ENCODE results near the gene MYH15. TPM values are rescaled to one million over a fixed set of nuclear protein-coding genes. Genes with fewer than 3 reads are reported as not detected.

The MYH15 gene
- polyA plus RNA-seq, 1 experiment = 0.68 TPM

GRCh38 chr3:108552267-108553159 lies 42.1 kb upstream of the MYH15 start:
- ChIA-PET CTCF (interaction anchor here (0.5 to 5.1 kb wide), 45 partner anchors 9 to 1316 kb away, joined by 3 to 193 read pairs (median 5); partner anchors contain the start of genes CIP2A and DZIP3), POLR2A (no interaction called here)
- H3K9me3 ChIP-seq (ENCODE audit: control insufficient read depth, insufficient read depth, low read length) = no peaks in the 10 kb centered on the region
- peak; percentile 4 for DNase-seq (ENCODE audit: low read depth, low spot score)
- TF ChIP-seq CTCF (IDR thresholded peaks at IDR 0.05; ENCODE audit: low read depth, low read length) = peak; percentile 53
- no peak overlapping the region for H3K27ac ChIP-seq (ENCODE audit: low read depth, low read length)
- H3K27me3 ChIP-seq (ENCODE audit: control insufficient read depth, insufficient read depth, low read length) = no peaks in the 10 kb centered on the region
- H3K4me3 ChIP-seq (ENCODE audit: low read depth, low read length) = no peak overlapping the region

- TF ChIP-seq CTCF (IDR thresholded peaks at IDR 0.05; ENCODE audit: low read depth, low read length) = no peak
- no peak for DNase-seq (ENCODE audit: low read depth, low spot score)
- POLR2A ChIA-PET = no interaction called here
- Histone ChIP-seq H3K27ac (ENCODE audit: low read depth, low read length) (no peak overlapping the region), H3K27me3 (ENCODE audit: control insufficient read depth, insufficient read depth, low read length) (no peaks in the 10 kb centered on the region), H3K9me3 (ENCODE audit: control insufficient read depth, insufficient read depth, low read length) (no peaks in the 10 kb centered on the region), H3K4me3 (ENCODE audit: low read depth, low read length) (no peak overlapping the region)
- CTCF ChIA-PET = no interaction called here
Observed at GRCh38 chr3:108548886-108549285, 38.5 kb upstream of the MYH15 start.

DNA sequence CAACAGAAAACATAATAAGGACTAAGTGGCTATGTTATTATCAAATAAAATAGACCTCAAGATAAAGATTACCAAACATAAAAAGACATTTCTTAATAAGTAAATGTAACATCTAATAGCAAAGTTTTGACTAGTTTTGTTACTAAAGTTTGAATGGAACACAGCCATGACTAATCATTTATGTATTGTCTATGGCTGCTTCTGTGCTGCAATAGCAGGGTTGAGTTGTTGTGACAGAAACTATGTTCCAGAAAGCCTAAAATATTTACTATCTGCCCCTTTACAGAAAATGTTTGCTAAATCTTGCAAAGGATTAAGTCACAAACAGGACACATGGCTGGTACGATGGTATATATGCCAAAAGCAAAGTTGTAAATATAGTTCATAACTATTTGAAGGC lies 37.9 kb upstream of the MYH15 start:
- POLR2A ChIA-PET = no interaction called here
- no peak overlapping the region for H3K27ac ChIP-seq (ENCODE audit: low read depth, low read length)
- no peak for DNase-seq (ENCODE audit: low read depth, low spot score)
- no peaks in the 10 kb centered on the region for H3K9me3 ChIP-seq (ENCODE audit: control insufficient read depth, insufficient read depth, low read length)
- no peak for TF ChIP-seq CTCF (IDR thresholded peaks at IDR 0.05; ENCODE audit: low read depth, low read length)
- no peaks in the 10 kb centered on the region for H3K27me3 ChIP-seq (ENCODE audit: control insufficient read depth, insufficient read depth, low read length)
- CTCF ChIA-PET = no interaction called here
- no peak overlapping the region for H3K4me3 ChIP-seq (ENCODE audit: low read depth, low read length)

GRCh38 chr3:108546692-108547091 lies 36.3 kb upstream of the MYH15 start:
- CTCF ChIA-PET = interaction anchor here (0.5 to 1.9 kb wide), 5 partner anchors 8 to 1021 kb away, joined by 3 to 8 read pairs (median 3); no protein-coding TSS in a partner anchor
- POLR2A ChIA-PET = no interaction called here
- TF ChIP-seq CTCF (IDR thresholded peaks at IDR 0.05; ENCODE audit: low read depth, low read length) = no peak
- no peak overlapping the region for H3K27ac ChIP-seq (ENCODE audit: low read depth, low read length)
- no peak for DNase-seq (ENCODE audit: low read depth, low spot score)
- H3K9me3 ChIP-seq (ENCODE audit: control insufficient read depth, insufficient read depth, low read length) = no peaks in the 10 kb centered on the region
- no peak overlapping the region for H3K4me3 ChIP-seq (ENCODE audit: low read depth, low read length)
- no peaks in the 10 kb centered on the region for H3K27me3 ChIP-seq (ENCODE audit: control insufficient read depth, insufficient read depth, low read length)

DNA sequence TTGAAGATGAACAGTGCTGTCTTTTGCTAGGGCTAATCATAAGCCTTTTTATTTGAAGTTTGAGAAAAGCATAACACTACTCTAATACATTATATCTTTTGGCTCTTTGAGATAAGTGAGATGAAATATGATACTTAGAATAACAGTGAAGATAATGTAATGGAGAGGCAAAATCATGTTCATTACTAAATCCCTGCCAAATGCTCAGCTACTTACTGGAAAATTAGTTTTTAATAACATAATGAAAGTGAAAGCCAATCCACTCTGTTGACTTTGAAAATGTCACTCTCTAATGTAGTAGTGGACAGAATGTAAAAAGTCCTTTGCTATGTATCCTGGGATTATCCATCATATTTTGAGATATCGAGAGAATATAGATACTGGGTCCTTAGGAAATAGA lies 35.9 kb upstream of the MYH15 start:
- no peaks in the 10 kb centered on the region for H3K9me3 ChIP-seq (ENCODE audit: control insufficient read depth, insufficient read depth, low read length)
- no peak overlapping the region for H3K4me3 ChIP-seq (ENCODE audit: low read depth, low read length)
- TF ChIP-seq CTCF (IDR thresholded peaks at IDR 0.05; ENCODE audit: low read depth, low read length) = no peak
- no peak for DNase-seq (ENCODE audit: low read depth, low spot score)
- H3K27ac ChIP-seq (ENCODE audit: low read depth, low read length) = no peak overlapping the region
- ChIA-PET CTCF (interaction anchor here (0.5 to 1.9 kb wide), 6 partner anchors 8 to 1020 kb away, joined by 3 to 8 read pairs (median 3); no protein-coding TSS in a partner anchor), POLR2A (no interaction called here)
- H3K27me3 ChIP-seq (ENCODE audit: control insufficient read depth, insufficient read depth, low read length) = no peaks in the 10 kb centered on the region
